Esophagus muscularis mucosa (tissue), 3 donors: ENCODE results near the gene KNTC1.

Experiments
- EP300 ChIP-seq: sonication (generic); formaldehyde crosslinking; IDR thresholded peaks from one replicate; pipeline ENCODE4 v1.6.1; 2017; ENCODE audit warnings: antibody characterized with exemption
- TF ChIP-seq, protein P1 (sequence below), 3 experiments: fragments of 200-600 bp in 2 of 3; fragments of 450-650 bp in 1 of 3; sonication (generic) in 2 of 3; IDR thresholded peaks; one replicate each; pipeline ENCODE4 v1.5.1; 2017 to 2019; ENCODE audit warnings: antibody characterized with exemption in 3 of 3, mild to moderate bottlenecking in 2 of 3, moderate library complexity in 1 of 3

DNA sequence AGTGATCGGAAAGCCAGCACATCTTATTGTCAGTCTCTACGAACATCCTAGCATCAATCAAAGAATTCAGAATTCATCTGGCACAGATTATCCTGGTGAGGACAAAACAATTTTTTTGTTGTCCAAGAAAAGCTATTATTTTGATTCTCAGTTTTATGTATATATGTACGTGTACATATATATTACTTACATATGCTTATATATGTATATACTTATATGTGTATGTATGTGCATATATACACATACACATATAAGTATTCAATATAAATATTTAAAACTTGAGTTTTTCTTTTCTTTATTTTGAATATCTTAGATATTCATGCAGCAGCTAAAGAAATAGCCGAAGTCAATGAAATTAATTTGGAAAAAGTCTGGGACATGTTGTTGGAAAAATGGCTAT is 77.9 kb downstream of the KNTC1 start:
- no peak for TF ChIP-seq EP300
- TF ChIP-seq, protein P1, sequence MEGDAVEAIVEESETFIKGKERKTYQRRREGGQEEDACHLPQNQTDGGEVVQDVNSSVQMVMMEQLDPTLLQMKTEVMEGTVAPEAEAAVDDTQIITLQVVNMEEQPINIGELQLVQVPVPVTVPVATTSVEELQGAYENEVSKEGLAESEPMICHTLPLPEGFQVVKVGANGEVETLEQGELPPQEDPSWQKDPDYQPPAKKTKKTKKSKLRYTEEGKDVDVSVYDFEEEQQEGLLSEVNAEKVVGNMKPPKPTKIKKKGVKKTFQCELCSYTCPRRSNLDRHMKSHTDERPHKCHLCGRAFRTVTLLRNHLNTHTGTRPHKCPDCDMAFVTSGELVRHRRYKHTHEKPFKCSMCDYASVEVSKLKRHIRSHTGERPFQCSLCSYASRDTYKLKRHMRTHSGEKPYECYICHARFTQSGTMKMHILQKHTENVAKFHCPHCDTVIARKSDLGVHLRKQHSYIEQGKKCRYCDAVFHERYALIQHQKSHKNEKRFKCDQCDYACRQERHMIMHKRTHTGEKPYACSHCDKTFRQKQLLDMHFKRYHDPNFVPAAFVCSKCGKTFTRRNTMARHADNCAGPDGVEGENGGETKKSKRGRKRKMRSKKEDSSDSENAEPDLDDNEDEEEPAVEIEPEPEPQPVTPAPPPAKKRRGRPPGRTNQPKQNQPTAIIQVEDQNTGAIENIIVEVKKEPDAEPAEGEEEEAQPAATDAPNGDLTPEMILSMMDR (IDR thresholded peaks at IDR 0.05): no peak
